K562 (cell line): ENCODE measurements around the gene FUZ. TPM values are rescaled to one million over a fixed set of nuclear protein-coding genes. Genes with fewer than 3 reads are reported as not detected.

Experiments used
- ATAC-seq: fragments of 200-7000 bp; cut with Tn5 transposase; 3 replicates; pipeline ENCODE4 v1.9.1; 2020; ENCODE audit warnings: moderate library complexity
- Bru-seq: library from RNA; stranded (reverse); fragments of 400-500 nt; gene quantifications from one replicate; lab custom pipeline; 2021; lab: Mats Ljungman, UMichigan
- BruChase-seq, 2 experiments: library from RNA; stranded (reverse); fragments of 400-500 nt; gene quantifications; one replicate each; lab custom pipeline; 2021; lab: Mats Ljungman, UMichigan
- BruUV-seq: library from RNA; stranded (reverse); fragments of 400-500 nt; replicated peaks from 2 replicates; lab custom pipeline; 2021; lab: Mats Ljungman, UMichigan
- CTCF ChIA-PET: fragments of 300-600 bp; formaldehyde crosslinking; extraction: SDS; loops from one replicate; lab custom pipeline; 2021; ENCODE audit warnings: low intra/inter-chr PET ratio; lab: Yijun Ruan, JAX
- POLR2A ChIA-PET: fragments of 300-600, 350-650 bp; sonication (Branson Sonifier 250); formaldehyde crosslinking; extraction: SDS; loops from one replicate; lab custom pipeline; 2021; ENCODE audit warnings: antibody characterized with exemption, inconsistent platforms; lab: Yijun Ruan, JAX
- DNase-seq, 4 experiments: peaks; one replicate each; pipeline versions ENCODE4 v3.0.0 to v3.0.0-alpha.2; 2011 to 2018; ENCODE audit warnings: low spot score in 3 of 4, mixed read lengths in 3 of 4; ENCODE audit errors: extremely low read depth in 1 of 4
- FAIRE-seq: peaks from 2 replicates; lab custom pipeline; 2011; peaks lifted over from hg19 to GRCh38; lab: Jason Lieb, UNC
- H2AFZ ChIP-seq: 2 replicates; pipeline ENCODE4 v1.6.0; 2011; ENCODE audit warnings: low read depth, low read length, control low read depth, inconsistent platforms
- H3K27ac ChIP-seq: fragments of 200-600 bp; 3 replicates; pipeline ENCODE4 v1.8.0; 2011; ENCODE audit warnings: low read depth, mild to moderate bottlenecking, control low read depth, inconsistent platforms, low read length, moderate library complexity, mixed read lengths; ENCODE audit errors: extremely low read depth
- H3K27me3 ChIP-seq, 2 experiments: fragments of 300-600 bp in 1 of 2; 2 replicates in 1 of 2; 3 replicates in 1 of 2; pipeline versions ENCODE4 v1.6.0 to v1.8.0; 2011; ENCODE audit warnings: inconsistent platforms in 2 of 2, low read length in 2 of 2, mild to moderate bottlenecking in 1 of 2, mixed read lengths in 1 of 2, moderate library complexity in 1 of 2; ENCODE audit not compliant: control insufficient read depth in 2 of 2, insufficient read depth in 2 of 2
- H3K36me3 ChIP-seq: fragments of 300-600 bp; 3 replicates; pipeline ENCODE4 v1.8.0; 2011; ENCODE audit warnings: mild to moderate bottlenecking, low read length, inconsistent platforms; ENCODE audit not compliant: control insufficient read depth, insufficient read depth
- H3K4me1 ChIP-seq, 2 experiments: fragments of 200-600 bp in 1 of 2; replicated peaks in 1 of 2; 2 replicates in 1 of 2; 3 replicates in 1 of 2; pipeline versions ENCODE4 v1.5.1 to v1.8.0; 2011; ENCODE audit warnings: inconsistent platforms in 2 of 2, low read length in 2 of 2, mild to moderate bottlenecking in 1 of 2, mixed read lengths in 1 of 2, moderate library complexity in 1 of 2; ENCODE audit not compliant: control insufficient read depth in 2 of 2, insufficient read depth in 2 of 2
- H3K4me2 ChIP-seq: 2 replicates; pipeline ENCODE4 v1.6.1; 2011; ENCODE audit warnings: low read length, control low read depth, inconsistent platforms, mixed read lengths; ENCODE audit not compliant: insufficient read depth
- H3K4me3 ChIP-seq: fragments of 200-600 bp; sonication (generic), shearing (Covaris generic); 2 replicates; pipeline ENCODE4 v1.5.1; 2016; ENCODE audit warnings: control low read depth, inconsistent platforms
- H3K79me2 ChIP-seq: fragments of 200-600 bp; 3 replicates; pipeline ENCODE4 v1.8.0; 2011; ENCODE audit warnings: low read length, inconsistent platforms; ENCODE audit not compliant: control insufficient read depth, insufficient read depth
- H3K9ac ChIP-seq, 2 experiments: 2 replicates each; pipeline versions ENCODE4 v1.6.0 to v1.6.1; 2011; ENCODE audit warnings: low read depth in 2 of 2, low read length in 2 of 2, control low read depth in 1 of 2, inconsistent platforms in 1 of 2, mild to moderate bottlenecking in 1 of 2, mixed read lengths in 1 of 2; ENCODE audit not compliant: insufficient read depth in 1 of 2
- H3K9me1 ChIP-seq: one replicate; pipeline ENCODE4 v1.6.0; 2011; ENCODE audit warnings: inconsistent platforms, mild to moderate bottlenecking, low read length, moderate library complexity; ENCODE audit not compliant: control insufficient read depth, insufficient read depth
- H3K9me3 ChIP-seq: replicated peaks from 2 replicates; pipeline ENCODE4 v1.5.1; 2011; ENCODE audit warnings: low read depth, low read length, inconsistent platforms; ENCODE audit not compliant: control insufficient read depth, insufficient read depth
- H4K20me1 ChIP-seq: replicated peaks from 2 replicates; pipeline ENCODE4 v1.6.1; 2011; ENCODE audit warnings: low read length, inconsistent platforms, mixed read lengths; ENCODE audit not compliant: control insufficient read depth, insufficient read depth
- CBX5 ChIP-seq: IDR thresholded peaks from 2 replicates; pipeline ENCODE4 v1.6.1; 2014; ENCODE audit warnings: low read depth, borderline replicate concordance
- GTF2E2 ChIP-seq: fragments of 200-800 bp; sonication (Bioruptor generic); IDR thresholded peaks from 2 replicates; pipeline ENCODE4 v1.6.1; 2016; ENCODE audit warnings: missing genetic modification characterization, missing compliant biosample characterization
- MXI1 ChIP-seq: IDR thresholded peaks from 2 replicates; pipeline ENCODE4 v1.6.1; 2011; ENCODE audit warnings: low read depth, mild to moderate bottlenecking, improper control_type of control experiment, low read length
- MYNN ChIP-seq, 2 experiments: sonication (generic); formaldehyde crosslinking in 1 of 2; IDR thresholded peaks; 2 replicates each; pipeline versions ENCODE4 v1.5.0 to v1.6.1; 2016 to 2020; ENCODE audit warnings: antibody characterized with exemption in 1 of 2, missing genetic modification reagents in 1 of 2
- POLR2A ChIP-seq: fragments of 450-650 bp; conservative IDR thresholded peaks from 2 replicates; pipeline ENCODE4 v1.6.1; 2016
- RBFOX2 ChIP-seq: fragments of 200-400 bp; formaldehyde crosslinking; IDR thresholded peaks from 2 replicates; pipeline ENCODE4 v1.6.1; 2017; ENCODE audit warnings: low read depth, mild to moderate bottlenecking, low read length, moderate library complexity
- SIRT6 ChIP-seq: IDR thresholded peaks from one replicate; pipeline ENCODE4 v1.6.1; 2012; ENCODE audit warnings: low read depth, mild to moderate bottlenecking, control low read depth, inconsistent platforms, low read length, moderate library complexity
- SP1 ChIP-seq: sonication (generic); formaldehyde crosslinking; IDR thresholded peaks from 2 replicates; pipeline ENCODE4 v1.8.1; 2022; ENCODE audit warnings: mild to moderate bottlenecking, missing genetic modification reagents
- ZFP91 ChIP-seq: sonication (generic); formaldehyde crosslinking; IDR thresholded peaks from 2 replicates; pipeline ENCODE4 v1.8.0; 2022; ENCODE audit warnings: mild to moderate bottlenecking, missing genetic modification reagents
- ZNF644 ChIP-seq: fragments of 200-800 bp; sonication (Bioruptor generic); IDR thresholded peaks from 2 replicates; pipeline ENCODE4 v1.6.1; 2016; ENCODE audit warnings: low read depth, missing genetic modification characterization, missing compliant biosample characterization
- ZNF707 ChIP-seq: fragments of 250-450 bp; sonication (Bioruptor Pico); conservative IDR thresholded peaks from 2 replicates; pipeline ENCODE4 v1.8.0; 2022; ENCODE audit warnings: inconsistent platforms, mild to moderate bottlenecking, moderate library complexity
- WGBS: fragments of 100-300 bp; shearing (Covaris generic); methylation state at CpG from one replicate; pipeline ENCODE4 v1.1.6; 2016; ENCODE audit warnings: low coverage, mixed read lengths; ENCODE audit not compliant: insufficient coverage; ENCODE audit errors: missing lambda C conversion rate; 5-methylcytosine and 5-hydroxymethylcytosine counted together
- in situ Hi-C: fragments of 300-500 bp; cut with MboI; formaldehyde crosslinking; loops from 4 replicates; pipeline ENCODE4 v1.15.0; 2018; ENCODE audit warnings: inconsistent platforms, mixed read lengths
- intact Hi-C: fragments of 100-400 bp; cut with micrococcal nuclease; formaldehyde crosslinking; loops from 2 replicates; pipeline ENCODE4 v1.14.2; 2022
- long read RNA-seq, 3 experiments: library from polyadenylated mRNA in 2 of 3; library from RNA in 1 of 3; unstranded in 2 of 3; stranded (forward) in 1 of 3; transcript quantifications; one replicate each; pipeline ENCODE4 v2.0.0, GENCODE V29; 2019 to 2022
- polyA minus RNA-seq, 3 experiments: library from RNA; depleted of rRNA, polyadenylated mRNA; stranded (reverse); fragments of >200 nt; gene quantifications; 2 replicates each; pipeline ENCODE4 v1.2.3, GENCODE V29; 2011
- polyA plus RNA-seq, 8 experiments: library from polyadenylated mRNA; depleted of rRNA in 4 of 8; stranded (reverse) in 5 of 8; unstranded in 3 of 8; fragments of >200 nt; fragmentation: Nextera tagmentation in 2 of 8; fragmentation: Illumina TruSeq in 1 of 8; extraction: Ambion mirVana in 2 of 8; extraction: Trizol in 1 of 8; gene quantifications; 2 replicates each; pipeline versions ENCODE4 v1.2.1 to v1.2.3, GENCODE V29; 2011 to 2014; ENCODE audit warnings: inconsistent platforms in 1 of 8, missing spikeins in 1 of 8
- total RNA-seq, 7 experiments: library from RNA; depleted of rRNA in 6 of 7; stranded (reverse); fragments of >200 nt in 6 of 7; fragmentation: Illumina TruSeq in 2 of 7; extraction: Trizol in 2 of 7; gene quantifications; 2 replicates each; pipeline versions ENCODE4 v1.2.1 to v1.2.3, GENCODE V29; 2011 to 2021; ENCODE audit warnings: low replicate concordance in 1 of 7
- TF ChIP-seq, protein P1 (sequence below): sonication (generic); formaldehyde crosslinking; IDR thresholded peaks from 2 replicates; pipeline ENCODE4 v1.8.0; 2022; ENCODE audit warnings: mild to moderate bottlenecking, missing genetic modification reagents, borderline replicate concordance

The FUZ gene
- total RNA-seq (2011; cell fraction: chromatin; rRNA removed; ENCODE audit: low replicate concordance): 5.3 and 13.3 TPM in 2 replicates
- 8.2 and 9.1 TPM in 2 replicates for total RNA-seq (2011; cell fraction: nucleolus; rRNA removed)
- 8.2 and 8.4 TPM in 2 replicates for total RNA-seq (2011; cell fraction: nucleoplasm; rRNA removed)
- total RNA-seq (2014; rRNA removed) (6.6 and 10.6 TPM in 2 replicates), total RNA-seq (2014; rRNA removed; fragmentation: Illumina TruSeq; extraction: Trizol) (1.9 and 3.5 TPM in 2 replicates), total RNA-seq (2015; rRNA removed; fragmentation: Illumina TruSeq; extraction: Trizol) (2.9 and 3.8 TPM in 2 replicates), total RNA-seq (2021) (6.7 and 7.6 TPM in 2 replicates), polyA plus RNA-seq (2011; rRNA removed) (2.7 and 3.6 TPM in 2 replicates), polyA plus RNA-seq (2014; fragmentation: Illumina TruSeq; extraction: Trizol) (3.2 and 4.5 TPM in 2 replicates), polyA plus RNA-seq (2014; fragmentation: Nextera tagmentation; extraction: Ambion mirVana) (under 1 TPM in 1 of 2 experiments, not detected in 1; 0.17 TPM), polyA plus RNA-seq (2014; rRNA removed) (4.7 and 11.5 TPM in 2 replicates), polyA minus RNA-seq (2011; rRNA and poly(A)+ RNA removed) (2.0 and 2.2 TPM in 2 replicates), Bru-seq, nascent RNA (percentile 46 among the genes with signal in this experiment), BruChase-seq, experiment 1, labeled RNA remaining after a 2-hour chase (percentile 36 among the genes with signal in this experiment), BruChase-seq, experiment 2, labeled RNA remaining after a 6-hour chase (percentile 37 among the genes with signal in this experiment)
- 4.8 and 5.7 TPM in 2 replicates for polyA plus RNA-seq (2011; cell fraction: cytosol; rRNA removed)
- polyA plus RNA-seq (2011; cell fraction: nucleus; rRNA removed): 7.4 and 9.5 TPM in 2 replicates
- 6.3 and 6.4 TPM in 2 replicates for polyA plus RNA-seq (2012)
- 2.6 and 6.6 TPM in 2 replicates for polyA minus RNA-seq (2011; cell fraction: cytosol; rRNA and poly(A)+ RNA removed)
- polyA minus RNA-seq (2011; cell fraction: nucleus; rRNA and poly(A)+ RNA removed): 1.2 and 3.7 TPM in 2 replicates
- long read RNA-seq, experiment 1, partial matches to known transcripts: 0 of 14 reads
- long read RNA-seq, experiment 1, other reads (novel, unspliced or antisense): 11 of 14 reads
- long read RNA-seq, experiment 2, partial matches to known transcripts: 0 of 5 reads
- long read RNA-seq, experiment 2, other reads (novel, unspliced or antisense): 4 of 5 reads
- long read RNA-seq, experiment 3, partial matches to known transcripts: 0 of 1 reads
- long read RNA-seq, experiment 3, other reads (novel, unspliced or antisense): 0 of 1 reads

DNA sequence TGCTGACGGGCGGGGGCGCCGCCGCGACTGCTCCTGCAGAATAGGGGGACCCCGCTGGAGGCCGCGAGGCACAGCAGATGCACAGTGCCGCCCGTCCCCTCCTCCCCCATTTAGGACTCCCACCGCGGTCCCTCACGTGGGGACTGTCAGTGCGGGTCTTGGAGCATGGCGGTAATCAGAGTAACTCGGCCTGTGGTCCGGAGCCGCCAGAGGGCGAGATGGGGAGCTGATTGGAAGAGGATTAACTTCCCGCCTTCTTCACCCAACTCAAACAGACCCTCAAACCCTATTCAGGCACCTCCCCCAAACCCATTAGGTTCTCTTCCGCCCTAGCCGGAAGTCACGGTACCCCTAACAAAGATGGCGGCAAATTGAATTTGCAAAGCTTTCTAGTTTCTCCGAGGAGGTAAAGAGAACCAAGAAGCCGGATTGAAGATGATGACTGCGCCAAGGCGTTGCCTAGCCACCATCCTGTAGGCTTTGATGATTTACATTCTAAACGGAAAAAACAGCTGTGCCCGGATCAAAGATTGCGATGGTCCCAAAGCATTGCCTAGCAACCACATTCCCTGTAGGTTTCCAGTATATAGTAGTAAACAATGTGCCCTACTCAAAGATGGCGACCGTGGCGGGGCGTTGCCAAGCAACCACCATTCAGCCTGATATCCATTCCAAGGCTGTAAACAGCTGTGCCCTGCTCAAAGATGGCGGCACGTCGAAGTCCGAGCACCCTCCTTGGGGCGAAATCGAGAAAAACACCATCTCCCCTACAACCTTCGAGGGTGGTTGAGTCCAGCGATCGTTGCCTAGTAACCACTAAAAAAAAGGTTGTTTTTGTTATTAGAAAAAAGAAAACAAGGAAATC, at the start of gene FUZ:
FUZ (minus strand) TSS at position 296 of the 865 bp plus-strand sequence; CDS start at position 110, 186 bp downstream.
- Histone ChIP-seq H3K9ac (peak within 1 kb of the TSS; percentile 47 to 89), H3K9me3 (no peaks in the 10 kb centered on the region), H3K36me3 (peaks cover under 1% of the 10 kb centered on the region; the same call in 1 of the 3 replicates), H3K9me1 (no peaks in the 10 kb centered on the region), H3K4me2 (peak within 1 kb of the TSS; percentile 75), H3K4me3 (peak within 1 kb of the TSS; percentile 43), H4K20me1 (no peaks in the 10 kb centered on the region), H3K4me1 (peaks cover 11 to 39% of the 10 kb centered on the region in 2 experiments), H2AFZ (peak within 1 kb of the TSS; percentile 87), H3K79me2 (peaks cover 2% of the 10 kb centered on the region), H3K27me3 (no peaks in the 10 kb centered on the region), H3K27ac (peak within 1 kb of the TSS; percentile 68)
- ATAC-seq (peak; percentile 83), DNase-seq (peak; percentile 89 to 97 (median 92)), FAIRE-seq (peak; percentile 99)
- 24% methylated on average over 42 of the region's 45 CpGs for WGBS
- ChIA-PET CTCF (no interaction called here), POLR2A (interaction anchor here (0.9 to 1.2 kb wide), 5 partner anchors 12 to 137 kb away, joined by 4 to 6 read pairs (median 5); no protein-coding TSS in a partner anchor)
- in situ Hi-C loops: no loop called here
- no TSS peak for BruUV-seq
- intact Hi-C loops: no loop called here
- TF ChIP-seq ZNF644 (tag) (peak; percentile 81; the same call in 1 of the 2 replicates), GTF2E2 (tag) (0 out of 2 replicates have a peak, but pooled peaks have one; percentile 4), POLR2A (peak; percentile 46; the same call in 1 of the 2 replicates), SP1 (0 out of 2 replicates have a peak, but pooled peaks have one; percentile 63), RBFOX2 (peak; percentile 65), MXI1 (peak; percentile 70; the same call in 1 of the 2 replicates), ZNF707 (CRISPR knock-in tag) (no peak), CBX5 (no peak), MYNN (IDR thresholded peaks at IDR 0.05) (peak; percentile 70; the same call in 1 of the 2 replicates), MYNN (CRISPR knock-in tag; IDR thresholded peaks at IDR 0.05) (no peak), ZFP91 (no peak), SIRT6 (no peak)
- TF ChIP-seq, protein P1, sequence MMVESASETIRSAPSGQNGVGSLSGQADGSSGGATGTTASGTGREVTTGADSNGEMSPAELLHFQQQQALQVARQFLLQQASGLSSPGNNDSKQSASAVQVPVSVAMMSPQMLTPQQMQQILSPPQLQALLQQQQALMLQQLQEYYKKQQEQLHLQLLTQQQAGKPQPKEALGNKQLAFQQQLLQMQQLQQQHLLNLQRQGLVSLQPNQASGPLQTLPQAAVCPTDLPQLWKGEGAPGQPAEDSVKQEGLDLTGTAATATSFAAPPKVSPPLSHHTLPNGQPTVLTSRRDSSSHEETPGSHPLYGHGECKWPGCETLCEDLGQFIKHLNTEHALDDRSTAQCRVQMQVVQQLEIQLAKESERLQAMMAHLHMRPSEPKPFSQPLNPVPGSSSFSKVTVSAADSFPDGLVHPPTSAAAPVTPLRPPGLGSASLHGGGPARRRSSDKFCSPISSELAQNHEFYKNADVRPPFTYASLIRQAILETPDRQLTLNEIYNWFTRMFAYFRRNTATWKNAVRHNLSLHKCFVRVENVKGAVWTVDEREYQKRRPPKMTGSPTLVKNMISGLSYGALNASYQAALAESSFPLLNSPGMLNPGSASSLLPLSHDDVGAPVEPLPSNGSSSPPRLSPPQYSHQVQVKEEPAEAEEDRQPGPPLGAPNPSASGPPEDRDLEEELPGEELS (CRISPR knock-in tag): peak; percentile 29; the same call in 1 of the 2 replicates
